B cell (primary cell): ENCODE data around the gene GRXCR2. TPM values are rescaled to one million over a fixed set of nuclear protein-coding genes. Genes with fewer than 3 reads are reported as not detected.

Experiments used
- ATAC-seq: fragments of 200-7000 bp; cut with Tn5 transposase; one replicate; pipeline ENCODE4 v1.10.0; 2021; ENCODE audit warnings: low read depth, mild to moderate bottlenecking, moderate number of reproducible peaks, moderate library complexity
- CTCF ChIA-PET: fragments of 350-600 bp; sonication (Branson Sonifier 250); formaldehyde crosslinking; loops from one replicate; lab custom pipeline; 2021; ENCODE audit warnings: antibody characterized with exemption, inconsistent platforms; lab: Charles Lee
- POLR2A ChIA-PET: fragments of 350-600 bp; sonication (Branson Sonifier 250); formaldehyde crosslinking; loops from one replicate; lab custom pipeline; 2021; ENCODE audit warnings: antibody characterized with exemption; lab: Charles Lee
- DNase-seq: peaks from one replicate; pipeline ENCODE4 v3.0.0; 2013
- H2AFZ ChIP-seq: 2 replicates; pipeline ENCODE4 v1.6.1; 2012; ENCODE audit warnings: mild to moderate bottlenecking, low read depth, low read length; ENCODE audit not compliant: insufficient read depth, poor library complexity, severe bottlenecking
- H3K27ac ChIP-seq, 2 donors: 1 replicate in 1 of 2; 2 replicates in 1 of 2; pipeline ENCODE4 v1.5.1; 2012 to 2013; ENCODE audit warnings: low read length in 2 of 2, mild to moderate bottlenecking in 2 of 2, moderate library complexity in 1 of 2
- H3K27me3 ChIP-seq, 4 experiments: fragments of 200-600 bp in 1 of 4; sonication (generic) in 1 of 4; replicated peaks in 1 of 4; 1 replicate in 2 of 4; 2 replicates in 2 of 4; pipeline versions ENCODE4 v1.6.1 to v1.7.0; 2013 to 2016; ENCODE audit warnings: low read length in 3 of 4, mild to moderate bottlenecking in 2 of 4, mixed read lengths in 1 of 4, moderate library complexity in 1 of 4; ENCODE audit not compliant: insufficient read depth in 4 of 4, control insufficient read depth in 3 of 4; ENCODE audit errors: control extremely low read depth in 1 of 4
- H3K36me3 ChIP-seq, 2 experiments: replicated peaks in 1 of 2; 1 replicate in 1 of 2; 2 replicates in 1 of 2; pipeline versions ENCODE4 v1.6.1 to v1.7.1; 2013; ENCODE audit warnings: low read length in 1 of 2; ENCODE audit not compliant: insufficient read depth in 2 of 2, control insufficient read depth in 1 of 2; ENCODE audit errors: control extremely low read depth in 1 of 2, extremely low read depth in 1 of 2
- H3K4me1 ChIP-seq, 2 donors: fragments of 200-600 bp in 1 of 2; sonication (generic) in 1 of 2; 1 replicate in 1 of 2; 2 replicates in 1 of 2; pipeline versions ENCODE4 v1.5.1 to v1.6.1; 2013 to 2017; ENCODE audit warnings: low read length in 2 of 2; ENCODE audit not compliant: control insufficient read depth in 2 of 2, insufficient read depth in 2 of 2
- H3K4me2 ChIP-seq: replicated peaks from 2 replicates; pipeline ENCODE3; 2012; ENCODE audit warnings: mild to moderate bottlenecking, low read depth, low read length; ENCODE audit not compliant: poor library complexity, severe bottlenecking
- H3K4me3 ChIP-seq, 5 experiments: fragments of 200-600 bp in 1 of 5; sonication (generic) in 1 of 5; 1 replicate in 3 of 5; 2 replicates in 2 of 5; pipeline versions ENCODE4 v1.5.1 to v1.7.0; 2011 to 2016; ENCODE audit warnings: low read length in 4 of 5, mild to moderate bottlenecking in 4 of 5, low read depth in 2 of 5, control low read depth in 1 of 5, moderate library complexity in 1 of 5; ENCODE audit not compliant: insufficient read depth in 1 of 5; ENCODE audit errors: control extremely low read depth in 1 of 5, extremely low read depth in 1 of 5
- H3K79me2 ChIP-seq: fragments of 200-600 bp; sonication (generic); one replicate; pipeline ENCODE4 v1.6.0; 2016; ENCODE audit warnings: low read length; ENCODE audit not compliant: control insufficient read depth, insufficient read depth
- H3K9ac ChIP-seq: fragments of 200-600 bp; sonication (generic); 2 replicates; pipeline ENCODE4 v1.6.1; 2017; ENCODE audit warnings: mild to moderate bottlenecking, low read length, moderate library complexity
- H3K9me3 ChIP-seq, 3 donors: one replicate each; pipeline versions ENCODE4 v1.6.1 to v1.7.1; 2013; ENCODE audit warnings: low read length in 2 of 3; ENCODE audit not compliant: control insufficient read depth in 2 of 3, insufficient read depth in 1 of 3; ENCODE audit errors: control extremely low read depth in 1 of 3
- H4K20me1 ChIP-seq: 2 replicates; pipeline ENCODE4 v1.6.0; 2012; ENCODE audit warnings: mild to moderate bottlenecking, low read length; ENCODE audit not compliant: insufficient read depth, control insufficient read depth, poor library complexity, severe bottlenecking
- H3K27ac Mint-ChIP-seq: one replicate; pipeline ENCODE4 v1.8.0; 2021; ENCODE audit warnings: mixed read lengths
- H3K27me3 Mint-ChIP-seq: one replicate; pipeline ENCODE4 v1.8.0; 2021; ENCODE audit warnings: mixed read lengths
- H3K4me1 Mint-ChIP-seq: one replicate; pipeline ENCODE4 v1.8.0; 2021; ENCODE audit warnings: mixed read lengths
- H3K4me3 Mint-ChIP-seq: one replicate; pipeline ENCODE4 v1.8.0; 2021; ENCODE audit warnings: mixed read lengths
- H3K9me3 Mint-ChIP-seq: one replicate; pipeline ENCODE4 v1.8.0; 2022; ENCODE audit warnings: mixed read lengths; ENCODE audit not compliant: insufficient read depth
- EZH2 ChIP-seq: IDR thresholded peaks from 2 replicates; pipeline ENCODE4 v1.6.1; 2012; ENCODE audit warnings: borderline replicate concordance, low read depth, mild to moderate bottlenecking, moderate library complexity, low read length; ENCODE audit not compliant: insufficient read depth, poor library complexity, severe bottlenecking
- WGBS: methylation state at CpG from one replicate; pipeline ENCODE4 v1.1.5; 2013; ENCODE audit warnings: missing lambda C conversion rate; ENCODE audit not compliant: insufficient coverage; 5-methylcytosine and 5-hydroxymethylcytosine counted together
- intact Hi-C: fragments of 100-400 bp; cut with micrococcal nuclease; formaldehyde crosslinking; loops from one replicate; pipeline ENCODE4 v1.10.0; 2022
- polyA plus RNA-seq: library from polyadenylated mRNA; depleted of rRNA; stranded (reverse); fragments of >200 nt; gene quantifications from 2 replicates; pipeline ENCODE4 v1.2.3, GENCODE V29; 2012
- total RNA-seq, 2 donors: library from RNA; stranded (reverse); fragments of 120-200 nt in 1 of 2; gene quantifications; 1 replicate in 1 of 2; 2 replicates in 1 of 2; pipeline versions ENCODE4 v1.2.3 to v1.2.4, GENCODE V29; 2013 to 2022
- TF ChIP-seq, protein P1 (sequence below): fragments of 200-600 bp; IDR thresholded peaks from one replicate; pipeline ENCODE4 v1.8.0; 2022; ENCODE audit warnings: antibody characterized with exemption, mild to moderate bottlenecking

GRXCR2 gene
- total and polyA plus RNA-seq, 2 donors (not counting 1 experiment from before 2014, with no cell fraction given), result not detected

DNA sequence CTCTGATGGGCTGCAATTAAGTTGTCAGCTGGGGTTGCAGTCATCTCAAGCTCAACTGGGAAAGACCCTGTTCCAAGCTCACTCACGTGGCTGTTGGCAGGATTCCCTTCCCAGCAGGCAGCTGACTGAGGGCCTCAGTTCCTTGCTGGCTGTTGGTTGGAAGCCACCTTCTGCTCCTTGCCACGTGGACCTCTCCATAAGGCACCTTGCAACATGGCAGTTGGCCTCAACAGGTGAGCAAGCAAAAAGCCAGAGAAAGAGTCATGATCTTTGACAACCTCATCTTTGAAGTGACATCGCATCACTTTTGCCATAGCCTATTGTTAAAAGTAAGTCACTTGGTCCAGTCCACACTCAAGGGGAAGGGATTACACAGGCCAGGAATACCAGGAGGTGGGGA is 19.8 kb downstream of the GRXCR2 start:
- ChIA-PET POLR2A (no interaction called here), CTCF (no interaction called here)
- Histone ChIP-seq H3K4me3 (no peak overlapping the region), H3K27ac (no peak overlapping the region), H3K9me3 (no peaks in the 10 kb centered on the region), H2AFZ (no peak overlapping the region), H3K36me3 (no peaks in the 10 kb centered on the region), H3K9ac (no peak overlapping the region), H4K20me1 (no peaks in the 10 kb centered on the region), H3K4me1 (peaks cover 0 to 3% of the 10 kb centered on the region in 2 donors), H3K79me2 (no peaks in the 10 kb centered on the region), H3K27me3 (peaks cover 0 to 5% (median 2%) of the 10 kb centered on the region in 4 experiments), H3K4me2 (no peak overlapping the region)
- Mint-ChIP-seq H3K9me3 (peaks cover 4% of the 10 kb centered on the region), H3K27ac (no peak overlapping the region), H3K4me1 (peaks cover 4% of the 10 kb centered on the region), H3K27me3 (peaks cover 14% of the 10 kb centered on the region), H3K4me3 (no peak overlapping the region)
- no peak for ATAC-seq
- no peak for DNase-seq
- intact Hi-C loops, result no loop called here
- TF ChIP-seq EZH2, result no peak
- TF ChIP-seq, protein P1, sequence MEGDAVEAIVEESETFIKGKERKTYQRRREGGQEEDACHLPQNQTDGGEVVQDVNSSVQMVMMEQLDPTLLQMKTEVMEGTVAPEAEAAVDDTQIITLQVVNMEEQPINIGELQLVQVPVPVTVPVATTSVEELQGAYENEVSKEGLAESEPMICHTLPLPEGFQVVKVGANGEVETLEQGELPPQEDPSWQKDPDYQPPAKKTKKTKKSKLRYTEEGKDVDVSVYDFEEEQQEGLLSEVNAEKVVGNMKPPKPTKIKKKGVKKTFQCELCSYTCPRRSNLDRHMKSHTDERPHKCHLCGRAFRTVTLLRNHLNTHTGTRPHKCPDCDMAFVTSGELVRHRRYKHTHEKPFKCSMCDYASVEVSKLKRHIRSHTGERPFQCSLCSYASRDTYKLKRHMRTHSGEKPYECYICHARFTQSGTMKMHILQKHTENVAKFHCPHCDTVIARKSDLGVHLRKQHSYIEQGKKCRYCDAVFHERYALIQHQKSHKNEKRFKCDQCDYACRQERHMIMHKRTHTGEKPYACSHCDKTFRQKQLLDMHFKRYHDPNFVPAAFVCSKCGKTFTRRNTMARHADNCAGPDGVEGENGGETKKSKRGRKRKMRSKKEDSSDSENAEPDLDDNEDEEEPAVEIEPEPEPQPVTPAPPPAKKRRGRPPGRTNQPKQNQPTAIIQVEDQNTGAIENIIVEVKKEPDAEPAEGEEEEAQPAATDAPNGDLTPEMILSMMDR, result no peak
- WGBS, result 71% methylated on average over 2 of the region's 3 CpGs

DNA sequence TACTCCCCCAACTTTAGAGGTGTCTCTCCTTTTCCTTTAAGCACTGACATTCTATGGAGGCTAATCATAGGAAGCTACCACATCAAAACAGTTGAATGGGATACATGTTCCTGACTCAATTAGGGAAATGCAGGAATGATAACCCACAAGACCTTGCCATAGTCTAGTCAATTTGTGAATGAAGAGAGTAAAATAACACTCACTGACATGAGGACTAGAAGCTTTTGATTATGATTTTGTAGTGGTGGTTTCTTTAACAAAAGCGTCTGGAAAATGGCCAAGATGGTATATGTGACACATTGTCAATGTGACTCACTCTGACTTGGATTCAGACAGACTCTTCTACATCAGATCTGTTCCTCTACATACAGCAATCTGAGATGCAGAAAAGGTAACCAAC is 24.0 kb downstream of the GRXCR2 start:
- TF ChIP-seq, protein P1, result no peak
- no peak for TF ChIP-seq EZH2

More for the DNA sequence above, 24.0 kb downstream of the GRXCR2 start:
- H3K27ac Mint-ChIP-seq, result no peak overlapping the region
- H4K20me1 ChIP-seq, result no peaks in the 10 kb centered on the region
- peaks cover 18% of the 10 kb centered on the region for H3K27me3 Mint-ChIP-seq
- ATAC-seq (no peak), DNase-seq (no peak)
- no peaks in the 10 kb centered on the region for H3K9me3 ChIP-seq
- H3K27me3 ChIP-seq, result peaks cover 0 to 6% (median 0%) of the 10 kb centered on the region in 4 experiments
- no CpG with 5 or more reads among the region's 1 CpG for WGBS
- no peak overlapping the region for H3K4me3 ChIP-seq
- intact Hi-C loops, result no loop called here
- POLR2A ChIA-PET, result no interaction called here
- CTCF ChIA-PET, result no interaction called here
- peaks cover 4% of the 10 kb centered on the region for H3K9me3 Mint-ChIP-seq
- no peaks in the 10 kb centered on the region for H3K4me1 Mint-ChIP-seq
- H3K79me2 ChIP-seq, result no peaks in the 10 kb centered on the region
- H3K27ac ChIP-seq, result no peak overlapping the region
- no peak overlapping the region for H3K9ac ChIP-seq
- H3K4me3 Mint-ChIP-seq, result no peak overlapping the region
- H3K4me2 ChIP-seq, result no peak overlapping the region
- H3K4me1 ChIP-seq, result no peaks in the 10 kb centered on the region
- H3K36me3 ChIP-seq, result no peaks in the 10 kb centered on the region
- H2AFZ ChIP-seq, result no peak overlapping the region
